GM23338 (cell line): ENCODE data around the gene DNAJC8. TPM values are rescaled to one million over a fixed set of nuclear protein-coding genes. Genes with fewer than 3 reads are reported as not detected.
A peak's percentile ranks its signal among the peaks of the same experiment; 100 is the strongest.

Experiments used
- ATAC-seq: fragments of 200-7000 bp; cut with Tn5 transposase; 3 replicates; pipeline ENCODE4 v1.9.1; 2020
- DNase-seq: peaks from one replicate; pipeline ENCODE4 v3.0.0-alpha.2; 2015; ENCODE audit warnings: low spot score
- H2AFZ ChIP-seq: fragments of 200-600 bp; sonication (generic); 2 replicates; pipeline ENCODE4 v1.8.0; 2016; ENCODE audit warnings: antibody characterized with exemption, mild to moderate bottlenecking, moderate library complexity
- H3F3A ChIP-seq: fragments of 200-600 bp; sonication (generic); replicated peaks from 2 replicates; pipeline ENCODE4 v1.8.0; 2017; ENCODE audit warnings: antibody characterized with exemption, mixed run types, low read depth
- H3K27ac ChIP-seq: fragments of 200-600 bp; sonication (generic); 2 replicates; pipeline ENCODE4 v1.6.1; 2016; ENCODE audit warnings: low read depth
- H3K27me3 ChIP-seq: fragments of 200-600 bp; sonication (generic); 2 replicates; pipeline ENCODE4 v1.8.0; 2016; ENCODE audit warnings: mild to moderate bottlenecking, mixed run types, moderate library complexity; ENCODE audit not compliant: insufficient read depth
- H3K36me3 ChIP-seq: fragments of 200-600 bp; sonication (generic); 2 replicates; pipeline ENCODE4 v1.8.0; 2016; ENCODE audit warnings: mild to moderate bottlenecking; ENCODE audit not compliant: insufficient read depth
- H3K4me1 ChIP-seq: fragments of 200-600 bp; sonication (generic); 2 replicates; pipeline ENCODE4 v1.8.0; 2016; ENCODE audit warnings: mild to moderate bottlenecking, moderate library complexity; ENCODE audit not compliant: insufficient read depth
- H3K4me2 ChIP-seq: fragments of 200-600 bp; sonication (generic); 2 replicates; pipeline ENCODE4 v1.7.1; 2017; ENCODE audit warnings: mixed run types
- H3K4me3 ChIP-seq: fragments of 200-600 bp; sonication (generic); 2 replicates; pipeline ENCODE4 v1.6.1; 2016; ENCODE audit warnings: mixed run types
- H3K79me2 ChIP-seq: fragments of 200-600 bp; sonication (generic); replicated peaks from 2 replicates; pipeline ENCODE4 v1.8.0; 2017; ENCODE audit warnings: mild to moderate bottlenecking; ENCODE audit not compliant: insufficient read depth
- H3K9me2 ChIP-seq: fragments of 200-600 bp; sonication (generic); 2 replicates; pipeline ENCODE4 v1.8.0; 2017; ENCODE audit not compliant: insufficient read depth
- H4K20me1 ChIP-seq: fragments of 200-600 bp; sonication (generic); replicated peaks from 2 replicates; pipeline ENCODE4 v1.8.0; 2017; ENCODE audit warnings: mild to moderate bottlenecking; ENCODE audit not compliant: insufficient read depth
- H3K27ac Mint-ChIP-seq: 2 replicates; pipeline ENCODE4 v1.8.0; 2020; ENCODE audit warnings: inconsistent platforms, mild to moderate bottlenecking, moderate library complexity, mixed read lengths
- H3K27me3 Mint-ChIP-seq: 3 replicates; pipeline ENCODE4 v1.8.0; 2022; ENCODE audit warnings: low read depth, mild to moderate bottlenecking, moderate library complexity, mixed read lengths, inconsistent platforms; ENCODE audit not compliant: insufficient read depth, poor library complexity
- H3K36me3 Mint-ChIP-seq: 3 replicates; pipeline ENCODE4 v1.8.0; 2021; ENCODE audit warnings: low read depth, mild to moderate bottlenecking, inconsistent platforms, moderate library complexity, mixed read lengths
- H3K4me1 Mint-ChIP-seq: 3 replicates; pipeline ENCODE4 v1.8.0; 2020; ENCODE audit warnings: mild to moderate bottlenecking, inconsistent platforms, mixed read lengths
- H3K4me3 Mint-ChIP-seq: 3 replicates; pipeline ENCODE4 v1.8.0; 2021; ENCODE audit warnings: moderate library complexity, mild to moderate bottlenecking, inconsistent platforms, mixed read lengths
- H3K9me3 Mint-ChIP-seq: 3 replicates; pipeline ENCODE4 v1.8.0; 2020; ENCODE audit warnings: moderate library complexity, mild to moderate bottlenecking, inconsistent platforms, mixed read lengths
- CREB1 ChIP-seq: fragments of 250-450 bp; sonication (Bioruptor Pico); IDR thresholded peaks from 2 replicates; pipeline ENCODE4 v1.5.0; 2020; ENCODE audit warnings: low read depth, mild to moderate bottlenecking, moderate library complexity
- EZH2 ChIP-seq: fragments of 200-600 bp; sonication (generic); IDR thresholded peaks from one replicate; pipeline ENCODE4 v1.8.0; 2017; ENCODE audit warnings: antibody characterized with exemption, mild to moderate bottlenecking, low read depth; ENCODE audit not compliant: unreplicated experiment
- EZH2phosphoT487 ChIP-seq: fragments of 200-600 bp; sonication (generic); IDR thresholded peaks from one replicate; pipeline ENCODE4 v1.8.1; 2018; ENCODE audit warnings: antibody characterized with exemption; ENCODE audit not compliant: unreplicated experiment
- JUNB ChIP-seq: IDR thresholded peaks from one replicate; pipeline ENCODE4 v1.6.1; 2016; ENCODE audit warnings: antibody characterized with exemption; ENCODE audit not compliant: unreplicated experiment
- POLR2AphosphoS5 ChIP-seq: IDR thresholded peaks from 2 replicates; pipeline ENCODE4 v1.6.1; 2016; ENCODE audit warnings: antibody characterized with exemption, low read depth
- ZNF114 ChIP-seq: fragments of 250-450 bp; sonication (Bioruptor Pico); IDR thresholded peaks from 2 replicates; pipeline ENCODE4 v1.5.0; 2020; ENCODE audit warnings: mild to moderate bottlenecking, moderate library complexity
- polyA plus RNA-seq: library from polyadenylated mRNA; unstranded; fragments of >200 nt; fragmentation: Nextera tagmentation; extraction: Ambion mirVana; gene quantifications from 2 replicates; pipeline ENCODE4 v1.2.1, GENCODE V29; 2016
- total RNA-seq: library from RNA; depleted of rRNA; stranded (reverse); fragments of >200 nt; shearing (Covaris generic); gene quantifications from 2 replicates; pipeline ENCODE4 v1.2.3, GENCODE V29; 2014
- TF ChIP-seq, protein P1 (sequence below): IDR thresholded peaks from 2 replicates; pipeline ENCODE4 v1.6.1; 2016; ENCODE audit warnings: antibody characterized with exemption
- TF ChIP-seq, protein P2 (sequence below): IDR thresholded peaks from one replicate; pipeline ENCODE4 v1.6.1; 2018; ENCODE audit warnings: antibody characterized with exemption; ENCODE audit not compliant: unreplicated experiment

Gene DNAJC8
- total and polyA plus RNA-seq, 2 experiments from 2014 or later, result 67.3 to 210 TPM

- peaks cover 37% of the 10 kb centered on the region for H3K79me2 ChIP-seq
- peak within 1 kb of the TSS; percentile 75 for H3K27ac ChIP-seq
- H3K4me1 ChIP-seq, result peaks cover 20% of the 10 kb centered on the region
- H3K36me3 ChIP-seq, result no peaks in the 10 kb centered on the region
- Mint-ChIP-seq H3K27me3 (peaks cover 10% of the 10 kb centered on the region), H3K36me3 (peaks cover 12% of the 10 kb centered on the region), H3K9me3 (peaks cover 3% of the 10 kb centered on the region; the same call in 1 of the 3 replicates), H3K4me3 (no peak within 1 kb of the TSS), H3K4me1 (peaks cover 4% of the 10 kb centered on the region; the same call in 2 of the 3 replicates), H3K27ac (no peak within 1 kb of the TSS)
- no peaks in the 10 kb centered on the region for H3K27me3 ChIP-seq
- peaks cover 18% of the 10 kb centered on the region; the same call in 1 of the 2 replicates for H4K20me1 ChIP-seq
- TF ChIP-seq, protein P1, sequence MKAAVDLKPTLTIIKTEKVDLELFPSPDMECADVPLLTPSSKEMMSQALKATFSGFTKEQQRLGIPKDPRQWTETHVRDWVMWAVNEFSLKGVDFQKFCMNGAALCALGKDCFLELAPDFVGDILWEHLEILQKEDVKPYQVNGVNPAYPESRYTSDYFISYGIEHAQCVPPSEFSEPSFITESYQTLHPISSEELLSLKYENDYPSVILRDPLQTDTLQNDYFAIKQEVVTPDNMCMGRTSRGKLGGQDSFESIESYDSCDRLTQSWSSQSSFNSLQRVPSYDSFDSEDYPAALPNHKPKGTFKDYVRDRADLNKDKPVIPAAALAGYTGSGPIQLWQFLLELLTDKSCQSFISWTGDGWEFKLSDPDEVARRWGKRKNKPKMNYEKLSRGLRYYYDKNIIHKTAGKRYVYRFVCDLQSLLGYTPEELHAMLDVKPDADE, result peak; percentile 61; the same call in 1 of the 2 replicates
- peak; percentile 80 for TF ChIP-seq CREB1 (CRISPR knock-in tag)
- no peak for TF ChIP-seq ZNF114 (CRISPR knock-in tag)
- TF ChIP-seq EZH2phosphoT487, result no peak
- peak; percentile 100 for TF ChIP-seq POLR2AphosphoS5
- peak within 1 kb of the TSS; percentile 85 for H3K4me3 ChIP-seq
- H3K9me2 ChIP-seq, result no peaks in the 10 kb centered on the region
- peak within 1 kb of the TSS; percentile 24 for H2AFZ ChIP-seq
- peak; percentile 99 for DNase-seq
- H3K4me2 ChIP-seq, result peak within 1 kb of the TSS; percentile 87
- peaks cover 5% of the 10 kb centered on the region; the same call in 1 of the 2 replicates for H3F3A ChIP-seq
- ATAC-seq, result peak; percentile 95
Measured at GRCh38 chr1:28235755-28236655, 3.2 kb upstream of the DNAJC8 start, which contains the start of gene ATP5IF1. Gene ATP5IF1, plus strand, starts transcription at chr1:28236124. Its CDS starts 60 bp downstream, at chr1:28236184.

GRCh38 chr1:28233264-28233606 lies 406 bp upstream of the DNAJC8 start:
- Histone ChIP-seq H3F3A (peaks cover 7% of the 10 kb centered on the region; the same call in 1 of the 2 replicates), H3K79me2 (peaks cover 57% of the 10 kb centered on the region), H3K27ac (no peak overlapping the region), H3K4me2 (no peak overlapping the region), H3K4me1 (peaks cover 20% of the 10 kb centered on the region), H2AFZ (no peak overlapping the region; the same call in 1 of the 2 replicates), H3K4me3 (peak overlapping the region; percentile 99), H3K36me3 (peaks cover 13% of the 10 kb centered on the region; the same call in 1 of the 2 replicates), H4K20me1 (peaks cover 22% of the 10 kb centered on the region), H3K9me2 (no peaks in the 10 kb centered on the region), H3K27me3 (no peaks in the 10 kb centered on the region)
- ATAC-seq (no peak), DNase-seq (no peak)
- peaks cover 14% of the 10 kb centered on the region for H3K36me3 Mint-ChIP-seq
- TF ChIP-seq CREB1 (CRISPR knock-in tag) (no peak), EZH2 (no peak), ZNF114 (CRISPR knock-in tag) (no peak), POLR2AphosphoS5 (no peak), JUNB (no peak)
- TF ChIP-seq, protein P2, sequence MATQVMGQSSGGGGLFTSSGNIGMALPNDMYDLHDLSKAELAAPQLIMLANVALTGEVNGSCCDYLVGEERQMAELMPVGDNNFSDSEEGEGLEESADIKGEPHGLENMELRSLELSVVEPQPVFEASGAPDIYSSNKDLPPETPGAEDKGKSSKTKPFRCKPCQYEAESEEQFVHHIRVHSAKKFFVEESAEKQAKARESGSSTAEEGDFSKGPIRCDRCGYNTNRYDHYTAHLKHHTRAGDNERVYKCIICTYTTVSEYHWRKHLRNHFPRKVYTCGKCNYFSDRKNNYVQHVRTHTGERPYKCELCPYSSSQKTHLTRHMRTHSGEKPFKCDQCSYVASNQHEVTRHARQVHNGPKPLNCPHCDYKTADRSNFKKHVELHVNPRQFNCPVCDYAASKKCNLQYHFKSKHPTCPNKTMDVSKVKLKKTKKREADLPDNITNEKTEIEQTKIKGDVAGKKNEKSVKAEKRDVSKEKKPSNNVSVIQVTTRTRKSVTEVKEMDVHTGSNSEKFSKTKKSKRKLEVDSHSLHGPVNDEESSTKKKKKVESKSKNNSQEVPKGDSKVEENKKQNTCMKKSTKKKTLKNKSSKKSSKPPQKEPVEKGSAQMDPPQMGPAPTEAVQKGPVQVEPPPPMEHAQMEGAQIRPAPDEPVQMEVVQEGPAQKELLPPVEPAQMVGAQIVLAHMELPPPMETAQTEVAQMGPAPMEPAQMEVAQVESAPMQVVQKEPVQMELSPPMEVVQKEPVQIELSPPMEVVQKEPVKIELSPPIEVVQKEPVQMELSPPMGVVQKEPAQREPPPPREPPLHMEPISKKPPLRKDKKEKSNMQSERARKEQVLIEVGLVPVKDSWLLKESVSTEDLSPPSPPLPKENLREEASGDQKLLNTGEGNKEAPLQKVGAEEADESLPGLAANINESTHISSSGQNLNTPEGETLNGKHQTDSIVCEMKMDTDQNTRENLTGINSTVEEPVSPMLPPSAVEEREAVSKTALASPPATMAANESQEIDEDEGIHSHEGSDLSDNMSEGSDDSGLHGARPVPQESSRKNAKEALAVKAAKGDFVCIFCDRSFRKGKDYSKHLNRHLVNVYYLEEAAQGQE, result no peak
- H3K4me3 Mint-ChIP-seq, result peak overlapping the region; percentile 36; the same call in 2 of the 3 replicates
- peaks cover 10% of the 10 kb centered on the region for H3K27me3 Mint-ChIP-seq
- no peak overlapping the region for H3K27ac Mint-ChIP-seq
- H3K9me3 Mint-ChIP-seq, result peaks cover 3% of the 10 kb centered on the region; the same call in 1 of the 3 replicates
- H3K4me1 Mint-ChIP-seq, result peaks cover 4% of the 10 kb centered on the region; the same call in 2 of the 3 replicates
